AG08395 (cell line): ENCODE data around the gene YAE1.
A peak's percentile ranks its signal among the peaks of the same experiment; 100 is the strongest.

Source experiments
- DNase-seq: peaks from one replicate; pipeline ENCODE4 v3.0.0; 2012; ENCODE audit warnings: mixed read lengths, low spot score

The YAE1 gene

DNA sequence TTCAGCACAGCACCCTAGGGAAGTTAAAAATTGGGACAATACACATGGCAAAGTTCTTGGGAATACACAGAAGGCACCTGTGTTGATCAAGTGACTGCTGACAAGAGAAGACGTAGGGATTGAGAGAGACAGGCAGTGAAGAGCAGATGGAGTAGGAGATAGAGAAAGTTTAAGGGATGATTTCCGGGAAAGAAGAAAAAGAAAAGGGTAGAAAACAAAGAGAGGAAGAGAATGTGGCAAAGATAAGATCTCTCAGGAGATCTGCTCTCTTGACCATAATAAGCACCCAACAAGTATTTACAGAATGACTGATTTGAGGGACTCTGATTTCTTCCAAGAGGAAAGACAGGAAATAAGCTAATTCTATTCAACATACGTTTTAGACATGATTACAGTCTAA lies 42.1 kb downstream of the YAE1 start:
- DNase-seq: no peak

DNA sequence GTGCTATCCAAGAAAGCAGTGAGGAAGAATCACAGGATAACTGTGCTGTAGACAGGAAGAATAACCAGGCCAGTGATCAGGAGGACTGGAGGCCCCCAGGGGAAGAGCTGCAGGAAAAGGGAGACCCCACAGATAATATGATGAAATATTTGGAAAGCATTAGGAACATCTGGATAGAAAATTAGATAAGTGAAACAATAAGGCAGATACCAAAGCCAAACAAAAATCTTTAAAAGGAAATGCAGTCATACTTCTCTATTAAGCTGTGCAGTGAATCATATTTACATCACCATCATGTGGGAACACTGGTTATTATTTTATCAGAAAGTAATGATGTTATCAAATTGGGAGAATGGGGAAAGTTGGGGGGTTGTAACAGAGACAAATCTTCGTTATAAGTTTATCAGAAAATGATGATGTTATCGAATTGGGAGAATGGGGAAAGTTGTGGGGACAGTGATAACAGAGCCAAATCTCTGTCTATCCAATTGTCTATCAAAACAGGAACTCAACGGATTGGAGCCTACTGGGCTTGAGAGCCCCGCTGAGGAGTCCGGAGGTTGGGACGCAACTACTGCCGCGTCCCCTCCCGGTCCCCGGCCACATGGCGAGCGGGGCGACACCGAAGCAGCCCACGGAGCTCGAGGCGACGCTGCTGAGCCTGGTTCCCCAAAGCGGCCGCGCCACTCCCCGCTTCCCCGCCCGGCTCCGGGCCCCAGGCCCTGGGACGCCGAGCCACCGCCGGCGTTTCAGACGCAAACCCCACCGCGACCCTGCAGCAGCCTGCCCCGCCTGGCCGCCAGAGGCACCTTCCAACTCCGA lies 43.1 kb downstream of the YAE1 start:
- DNase-seq: peak; percentile 56

DNA sequence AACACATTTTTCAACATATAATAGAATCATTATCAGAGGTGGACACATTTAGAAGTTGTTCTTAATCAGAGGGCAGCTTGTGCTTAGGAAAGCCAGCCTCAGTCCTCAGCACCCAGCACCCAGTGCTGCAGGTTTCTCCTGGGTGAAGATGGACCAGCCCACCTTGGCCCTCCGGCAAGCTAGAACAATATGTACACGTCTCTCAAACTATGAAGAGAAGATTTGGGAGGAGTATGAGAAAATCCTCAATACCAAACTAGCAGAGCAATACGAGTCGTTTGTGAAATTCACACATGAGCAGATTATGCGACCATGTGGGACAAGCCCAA lies 43.7 kb downstream of the YAE1 start:
- DNase-seq: no peak

DNA sequence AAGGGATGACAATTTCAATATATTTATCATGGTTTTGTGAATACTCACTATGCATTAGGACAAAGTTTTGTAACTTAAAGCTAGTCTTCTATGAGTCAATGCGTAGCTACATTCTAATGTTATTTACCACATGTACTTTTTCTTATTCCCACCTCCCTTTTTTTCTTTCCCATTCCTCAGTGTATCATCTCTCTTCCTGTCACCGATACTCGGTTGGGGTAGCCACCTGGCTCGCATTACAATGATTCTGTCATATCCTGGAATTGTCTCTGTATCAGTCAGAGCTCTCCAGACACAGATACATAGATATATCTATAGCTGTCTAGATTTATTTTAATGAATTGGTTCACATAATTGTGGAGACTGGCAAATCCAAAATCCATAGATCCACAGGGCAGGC lies 47.4 kb downstream of the YAE1 start:
- no peak for DNase-seq

DNA sequence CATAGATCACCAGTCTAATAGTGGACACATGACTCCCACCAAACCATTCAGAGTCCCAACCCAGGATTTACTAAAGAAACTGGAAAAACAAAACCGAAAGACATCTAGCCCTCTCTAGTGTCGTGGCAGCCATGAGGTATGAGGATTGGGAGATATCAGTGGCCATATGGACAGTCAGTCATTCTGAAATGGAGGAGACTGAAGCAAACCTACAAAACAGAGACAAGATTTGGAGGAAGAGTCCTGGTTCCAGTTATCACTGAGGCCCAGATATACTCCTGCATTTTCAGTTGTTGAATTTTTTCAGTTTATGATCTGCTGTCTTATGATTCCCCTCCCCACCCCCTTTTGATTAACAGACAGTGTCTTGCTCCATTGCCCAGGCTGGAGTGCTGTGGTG lies 48.1 kb downstream of the YAE1 start:
- DNase-seq: no peak

DNA sequence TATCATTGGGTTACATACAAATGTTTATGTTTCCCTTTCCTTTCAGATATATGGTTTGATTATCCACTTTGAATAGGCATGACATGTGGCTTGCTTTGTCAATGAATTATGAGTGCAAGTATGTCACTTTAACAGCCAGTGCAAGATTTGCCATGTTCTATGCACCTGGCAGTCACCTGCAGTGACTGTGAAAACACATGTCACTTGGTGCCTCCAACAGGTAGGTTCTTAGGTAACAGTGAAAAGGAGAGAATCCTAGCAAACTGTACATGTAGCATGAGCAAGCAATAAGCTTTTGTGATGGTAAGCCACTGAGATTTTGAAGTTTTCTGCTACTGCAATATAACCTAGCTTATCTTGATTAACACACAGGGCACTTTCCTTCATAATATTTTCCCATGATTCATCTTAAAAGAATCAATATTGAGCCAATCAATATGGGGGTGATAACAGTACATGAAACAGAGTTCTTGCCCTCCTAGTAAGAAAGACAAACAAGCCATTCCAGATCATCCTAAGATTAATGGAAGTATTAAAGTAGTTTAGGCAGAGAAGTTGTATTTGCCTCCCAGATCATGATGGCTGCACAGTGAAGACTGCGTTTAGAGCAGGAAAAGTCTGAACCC lies 49.3 kb downstream of the YAE1 start:
- DNase-seq: no peak

DNA sequence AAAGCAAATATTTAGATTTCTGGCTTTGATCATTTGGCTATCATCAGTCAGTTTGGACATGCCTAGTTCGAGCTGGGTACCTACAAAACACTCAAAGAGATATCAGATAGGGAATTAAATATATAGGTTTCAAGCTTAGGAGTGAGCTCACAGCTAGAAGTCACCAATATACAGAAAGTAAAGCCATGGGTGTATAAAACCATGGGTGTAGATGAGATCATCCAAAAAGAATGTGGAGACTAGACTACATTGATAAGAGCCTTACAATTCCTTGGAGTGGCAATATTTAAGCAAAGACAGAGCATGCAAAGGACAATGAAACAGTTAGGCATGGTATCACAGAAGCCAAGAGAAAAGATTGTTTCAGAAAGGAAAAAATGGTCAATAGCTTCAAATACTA lies 49.9 kb downstream of the YAE1 start:
- no peak for DNase-seq

DNA sequence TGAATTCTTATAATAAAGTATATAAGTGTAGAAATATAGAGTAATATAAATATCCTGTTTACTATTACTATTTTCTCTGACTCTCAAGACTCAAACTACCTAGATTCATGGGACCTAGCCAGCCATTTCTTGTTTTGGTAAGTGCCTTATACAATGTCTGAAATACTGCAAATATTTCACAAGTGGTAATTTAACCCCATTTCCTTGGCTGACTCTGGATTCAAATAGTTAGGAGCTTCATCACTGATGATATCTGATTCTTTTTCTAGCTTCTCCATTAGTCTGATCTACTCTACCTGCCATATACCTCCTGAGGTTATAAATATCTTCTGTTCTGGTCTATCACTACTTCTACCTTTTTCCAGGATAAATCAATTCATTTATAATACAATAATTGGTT lies 50.8 kb downstream of the YAE1 start:
- DNase-seq: no peak

DNA sequence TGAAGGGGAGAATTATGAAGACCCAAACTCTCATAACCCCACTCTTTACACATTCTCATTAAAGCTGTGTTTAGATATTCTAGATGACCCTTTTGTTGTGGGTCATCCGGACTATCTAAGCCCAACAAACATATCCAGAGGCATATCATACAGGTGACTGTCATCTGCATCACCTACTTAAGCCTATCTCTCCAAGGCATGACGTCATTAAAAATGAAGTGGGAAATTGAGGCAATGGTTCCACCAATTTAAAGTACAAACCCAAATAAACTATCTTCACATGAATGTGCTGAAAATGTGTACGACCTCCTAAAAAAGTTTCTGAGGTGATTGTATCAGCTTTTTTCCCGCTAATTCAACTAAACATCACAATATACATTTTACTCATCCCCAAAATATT lies 52.7 kb downstream of the YAE1 start:
- DNase-seq: no peak

DNA sequence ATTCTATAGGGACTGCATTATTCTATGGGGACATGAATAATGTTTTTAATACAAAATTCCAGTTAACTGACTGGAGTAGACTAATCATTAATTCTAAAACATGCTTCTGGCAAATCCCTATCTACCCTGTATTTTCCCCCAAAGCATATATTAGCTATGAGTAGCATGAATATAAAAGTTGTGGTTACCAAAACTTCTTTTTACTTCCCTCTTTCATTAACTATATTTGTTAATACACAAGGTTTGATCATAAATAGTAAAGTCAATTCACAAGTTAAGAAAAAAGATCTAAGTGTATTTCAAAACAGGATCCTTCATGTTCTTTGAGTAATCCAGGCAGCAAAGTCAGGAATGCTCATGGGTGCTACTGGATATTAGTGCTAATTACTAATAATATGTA lies 54.3 kb downstream of the YAE1 start:
- DNase-seq: no peak

DNA sequence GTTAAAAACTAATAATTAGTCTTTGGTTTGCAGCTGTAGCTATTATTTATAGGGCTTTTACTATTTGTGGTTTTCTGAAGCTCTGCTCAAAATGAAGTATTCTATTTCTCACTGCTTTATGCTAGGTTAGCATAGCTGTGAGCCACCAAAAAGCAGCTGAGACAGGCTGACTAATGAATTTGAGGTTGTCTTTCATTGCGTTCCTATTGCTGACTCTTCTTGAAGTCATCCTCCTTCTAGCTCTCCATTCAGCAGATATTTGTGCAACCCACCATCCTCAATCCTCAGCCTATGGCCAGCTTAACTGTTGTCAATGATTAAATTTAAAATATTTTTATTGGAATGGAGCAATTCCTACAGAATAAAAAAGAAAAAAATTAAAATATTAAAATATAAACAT lies 55.1 kb downstream of the YAE1 start:
- peak; percentile 81 for DNase-seq

DNA sequence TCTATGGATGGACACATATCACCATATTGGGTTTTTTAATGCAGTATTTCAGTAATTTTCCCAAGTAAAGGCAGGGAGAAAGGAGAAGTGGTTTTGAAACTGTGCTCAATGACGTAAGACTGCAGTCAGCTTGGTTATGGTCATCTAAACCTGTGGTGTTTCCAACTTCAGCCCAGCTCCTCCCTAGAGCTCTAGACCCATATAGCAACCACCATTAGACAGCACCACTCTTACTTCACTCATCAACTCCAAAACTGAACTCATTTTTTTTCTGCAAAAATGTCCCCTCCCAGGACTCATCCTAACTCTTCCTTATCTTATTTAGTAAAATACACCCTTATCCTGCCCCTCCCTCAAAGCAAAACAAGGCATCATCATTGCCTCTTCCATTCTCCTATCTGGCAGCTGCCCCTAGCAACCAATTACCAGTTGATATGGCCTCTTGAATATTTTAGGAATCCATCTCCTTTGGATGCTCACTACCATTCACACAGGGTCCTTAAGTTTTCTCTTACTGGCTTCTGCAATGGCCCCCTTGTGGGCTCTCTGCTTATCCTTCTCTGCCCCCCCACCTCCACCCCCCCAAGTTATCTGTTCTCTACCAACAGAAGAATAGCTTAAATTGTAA lies 55.7 kb downstream of the YAE1 start:
- DNase-seq: no peak
